K562 (cell line): ENCODE results near the gene GSC. TPM values are rescaled to one million over a fixed set of nuclear protein-coding genes. Genes with fewer than 3 reads are reported as not detected.

Experiments
- ATAC-seq: fragments of 200-7000 bp; cut with Tn5 transposase; 3 replicates; pipeline ENCODE4 v1.9.1; 2020; ENCODE audit warnings: moderate library complexity
- BruUV-seq: library from RNA; stranded (reverse); fragments of 400-500 nt; replicated peaks from 2 replicates; lab custom pipeline; 2021; lab: Mats Ljungman, UMichigan
- CTCF ChIA-PET: fragments of 300-600 bp; formaldehyde crosslinking; extraction: SDS; loops from one replicate; lab custom pipeline; 2021; ENCODE audit warnings: low intra/inter-chr PET ratio; lab: Yijun Ruan, JAX
- POLR2A ChIA-PET: fragments of 300-600, 350-650 bp; sonication (Branson Sonifier 250); formaldehyde crosslinking; extraction: SDS; loops from one replicate; lab custom pipeline; 2021; ENCODE audit warnings: antibody characterized with exemption, inconsistent platforms; lab: Yijun Ruan, JAX
- DNase-seq, 4 experiments: peaks; one replicate each; pipeline versions ENCODE4 v3.0.0 to v3.0.0-alpha.2; 2011 to 2018; ENCODE audit warnings: low spot score in 3 of 4, mixed read lengths in 3 of 4; ENCODE audit errors: extremely low read depth in 1 of 4
- FAIRE-seq: peaks from 2 replicates; lab custom pipeline; 2011; peaks lifted over from hg19 to GRCh38; lab: Jason Lieb, UNC
- H2AFZ ChIP-seq: 2 replicates; pipeline ENCODE4 v1.6.0; 2011; ENCODE audit warnings: low read depth, low read length, control low read depth, inconsistent platforms
- H3K27ac ChIP-seq: fragments of 200-600 bp; 3 replicates; pipeline ENCODE4 v1.8.0; 2011; ENCODE audit warnings: low read depth, mild to moderate bottlenecking, control low read depth, inconsistent platforms, low read length, moderate library complexity, mixed read lengths; ENCODE audit errors: extremely low read depth
- H3K27me3 ChIP-seq, 2 experiments: fragments of 300-600 bp in 1 of 2; 2 replicates in 1 of 2; 3 replicates in 1 of 2; pipeline versions ENCODE4 v1.6.0 to v1.8.0; 2011; ENCODE audit warnings: inconsistent platforms in 2 of 2, low read length in 2 of 2, mild to moderate bottlenecking in 1 of 2, mixed read lengths in 1 of 2, moderate library complexity in 1 of 2; ENCODE audit not compliant: control insufficient read depth in 2 of 2, insufficient read depth in 2 of 2
- H3K36me3 ChIP-seq: fragments of 300-600 bp; 3 replicates; pipeline ENCODE4 v1.8.0; 2011; ENCODE audit warnings: mild to moderate bottlenecking, low read length, inconsistent platforms; ENCODE audit not compliant: control insufficient read depth, insufficient read depth
- H3K4me1 ChIP-seq, 2 experiments: fragments of 200-600 bp in 1 of 2; replicated peaks in 1 of 2; 2 replicates in 1 of 2; 3 replicates in 1 of 2; pipeline versions ENCODE4 v1.5.1 to v1.8.0; 2011; ENCODE audit warnings: inconsistent platforms in 2 of 2, low read length in 2 of 2, mild to moderate bottlenecking in 1 of 2, mixed read lengths in 1 of 2, moderate library complexity in 1 of 2; ENCODE audit not compliant: control insufficient read depth in 2 of 2, insufficient read depth in 2 of 2
- H3K4me2 ChIP-seq: 2 replicates; pipeline ENCODE4 v1.6.1; 2011; ENCODE audit warnings: low read length, control low read depth, inconsistent platforms, mixed read lengths; ENCODE audit not compliant: insufficient read depth
- H3K4me3 ChIP-seq: fragments of 200-600 bp; sonication (generic), shearing (Covaris generic); 2 replicates; pipeline ENCODE4 v1.5.1; 2016; ENCODE audit warnings: control low read depth, inconsistent platforms
- H3K79me2 ChIP-seq: fragments of 200-600 bp; 3 replicates; pipeline ENCODE4 v1.8.0; 2011; ENCODE audit warnings: low read length, inconsistent platforms; ENCODE audit not compliant: control insufficient read depth, insufficient read depth
- H3K9ac ChIP-seq, 2 experiments: 2 replicates each; pipeline versions ENCODE4 v1.6.0 to v1.6.1; 2011; ENCODE audit warnings: low read depth in 2 of 2, low read length in 2 of 2, control low read depth in 1 of 2, inconsistent platforms in 1 of 2, mild to moderate bottlenecking in 1 of 2, mixed read lengths in 1 of 2; ENCODE audit not compliant: insufficient read depth in 1 of 2
- H3K9me1 ChIP-seq: one replicate; pipeline ENCODE4 v1.6.0; 2011; ENCODE audit warnings: inconsistent platforms, mild to moderate bottlenecking, low read length, moderate library complexity; ENCODE audit not compliant: control insufficient read depth, insufficient read depth
- H3K9me3 ChIP-seq: replicated peaks from 2 replicates; pipeline ENCODE4 v1.5.1; 2011; ENCODE audit warnings: low read depth, low read length, inconsistent platforms; ENCODE audit not compliant: control insufficient read depth, insufficient read depth
- H4K20me1 ChIP-seq: replicated peaks from 2 replicates; pipeline ENCODE4 v1.6.1; 2011; ENCODE audit warnings: low read length, inconsistent platforms, mixed read lengths; ENCODE audit not compliant: control insufficient read depth, insufficient read depth
- ILF3 ChIP-seq: fragments of 450-650 bp; IDR thresholded peaks from 2 replicates; pipeline ENCODE4 v1.6.1; 2018; ENCODE audit warnings: antibody characterized with exemption, mild to moderate bottlenecking, moderate library complexity, borderline replicate concordance
- PRPF4 ChIP-seq: fragments of 200-400 bp; formaldehyde crosslinking; IDR thresholded peaks from one replicate; pipeline ENCODE4 v1.6.1; 2017; ENCODE audit warnings: low read length, low read depth, mild to moderate bottlenecking; ENCODE audit not compliant: insufficient read depth, poor library complexity, severe bottlenecking
- SAP30 ChIP-seq: fragments of 200-600 bp; sonication (generic); IDR thresholded peaks from 2 replicates; pipeline ENCODE4 v1.6.1; 2012; ENCODE audit warnings: borderline replicate concordance, low read depth, mild to moderate bottlenecking, moderate library complexity, low read length, control low read depth, inconsistent platforms; ENCODE audit not compliant: insufficient read depth, poor library complexity, severe bottlenecking
- TFAM ChIP-seq: fragments of 250-450 bp; sonication (Bioruptor Pico); conservative IDR thresholded peaks from 2 replicates; pipeline ENCODE4 v1.5.0; 2021; ENCODE audit warnings: mild to moderate bottlenecking, moderate library complexity
- WGBS: fragments of 100-300 bp; shearing (Covaris generic); methylation state at CpG from one replicate; pipeline ENCODE4 v1.1.6; 2016; ENCODE audit warnings: low coverage, mixed read lengths; ENCODE audit not compliant: insufficient coverage; ENCODE audit errors: missing lambda C conversion rate; 5-methylcytosine and 5-hydroxymethylcytosine counted together
- in situ Hi-C: fragments of 300-500 bp; cut with MboI; formaldehyde crosslinking; loops from 4 replicates; pipeline ENCODE4 v1.15.0; 2018; ENCODE audit warnings: inconsistent platforms, mixed read lengths
- intact Hi-C: fragments of 100-400 bp; cut with micrococcal nuclease; formaldehyde crosslinking; loops from 2 replicates; pipeline ENCODE4 v1.14.2; 2022
- polyA plus RNA-seq, 8 experiments: library from polyadenylated mRNA; depleted of rRNA in 4 of 8; stranded (reverse) in 5 of 8; unstranded in 3 of 8; fragments of >200 nt; fragmentation: Nextera tagmentation in 2 of 8; fragmentation: Illumina TruSeq in 1 of 8; extraction: Ambion mirVana in 2 of 8; extraction: Trizol in 1 of 8; gene quantifications; 2 replicates each; pipeline versions ENCODE4 v1.2.1 to v1.2.3, GENCODE V29; 2011 to 2014; ENCODE audit warnings: inconsistent platforms in 1 of 8, missing spikeins in 1 of 8
- total RNA-seq, 7 experiments: library from RNA; depleted of rRNA in 6 of 7; stranded (reverse); fragments of >200 nt in 6 of 7; fragmentation: Illumina TruSeq in 2 of 7; extraction: Trizol in 2 of 7; gene quantifications; 2 replicates each; pipeline versions ENCODE4 v1.2.1 to v1.2.3, GENCODE V29; 2011 to 2021; ENCODE audit warnings: low replicate concordance in 1 of 7
- TF ChIP-seq, protein P1 (sequence below): sonication (generic); formaldehyde crosslinking; IDR thresholded peaks from 2 replicates; pipeline ENCODE4 v1.5.0; 2020; ENCODE audit warnings: missing genetic modification reagents

The GSC gene
- total and polyA plus RNA-seq, 9 of the 15 experiments (the other 6 are each of a cell fraction or from before 2014, with no cell fraction given): not detected

GRCh38 chr14:94752591-94753436, 17.1 kb downstream of the GSC start (continued):
- TF ChIP-seq ILF3 (no peak), SAP30 (no peak), TFAM (CRISPR knock-in tag) (no peak)
- TF ChIP-seq, protein P1, sequence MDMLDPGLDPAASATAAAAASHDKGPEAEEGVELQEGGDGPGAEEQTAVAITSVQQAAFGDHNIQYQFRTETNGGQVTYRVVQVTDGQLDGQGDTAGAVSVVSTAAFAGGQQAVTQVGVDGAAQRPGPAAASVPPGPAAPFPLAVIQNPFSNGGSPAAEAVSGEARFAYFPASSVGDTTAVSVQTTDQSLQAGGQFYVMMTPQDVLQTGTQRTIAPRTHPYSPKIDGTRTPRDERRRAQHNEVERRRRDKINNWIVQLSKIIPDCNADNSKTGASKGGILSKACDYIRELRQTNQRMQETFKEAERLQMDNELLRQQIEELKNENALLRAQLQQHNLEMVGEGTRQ (CRISPR knock-in tag): no peak
- TF ChIP-seq, all 486 proteins: peak for 0

DNA sequence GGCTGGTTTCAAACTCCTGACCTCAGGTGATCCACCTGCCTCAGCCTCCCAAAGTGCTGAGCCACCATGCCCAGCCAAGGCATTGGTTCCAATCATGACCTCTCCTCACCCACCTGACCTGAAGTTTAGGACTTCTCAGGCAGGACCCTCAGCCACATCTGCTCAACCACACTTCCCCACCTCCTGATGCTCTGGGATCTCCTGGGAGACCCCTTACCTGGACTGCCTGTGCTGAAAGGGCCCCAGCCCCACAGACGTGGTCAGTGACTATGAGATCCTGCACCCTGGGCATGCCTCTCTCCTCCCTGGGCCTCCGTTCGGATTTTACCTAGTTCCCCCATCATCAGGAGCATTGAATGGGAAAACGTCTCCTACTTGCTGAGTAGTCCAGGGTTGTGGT, 18.0 kb downstream of the GSC start:
- Histone ChIP-seq H3K4me2 (no peak overlapping the region), H3K79me2 (no peaks in the 10 kb centered on the region), H3K27ac (no peak overlapping the region), H3K4me1 (no peaks in the 10 kb centered on the region), H3K9ac (no peak overlapping the region), H3K27me3 (no peaks in the 10 kb centered on the region; a peak in 1 of 5 replicates), H2AFZ (no peak overlapping the region), H4K20me1 (no peaks in the 10 kb centered on the region), H3K4me3 (no peak overlapping the region), H3K36me3 (no peaks in the 10 kb centered on the region), H3K9me3 (no peaks in the 10 kb centered on the region), H3K9me1 (no peaks in the 10 kb centered on the region)
- ATAC-seq: no peak
- in situ Hi-C loops (no loop called here), intact Hi-C loops (no loop called here)
- ChIA-PET CTCF (no interaction called here), POLR2A (no interaction called here)
- TF ChIP-seq PRPF4: no peak
- no TSS peak for BruUV-seq
- DNase-seq: no peak
- FAIRE-seq: no peak
- WGBS: 0% methylated on average over 3 of the region's 4 CpGs
